Endodermal cell (in vitro differentiated cells): ENCODE measurements around the gene RFTN1. TPM values are rescaled to one million over a fixed set of nuclear protein-coding genes. Genes with fewer than 3 reads are reported as not detected.

Experiments
- DNase-seq: peaks from one replicate; pipeline ENCODE4 v3.0.0-alpha.2; 2017
- H3K27ac ChIP-seq: 2 replicates; pipeline ENCODE4 v1.5.1; 2013; ENCODE audit warnings: mild to moderate bottlenecking, low read depth, low read length, moderate library complexity
- H3K27me3 ChIP-seq: 2 replicates; pipeline ENCODE4 v1.6.1; 2013; ENCODE audit warnings: mild to moderate bottlenecking, low read length, moderate library complexity; ENCODE audit not compliant: insufficient read depth, control insufficient read depth, poor library complexity, severe bottlenecking
- H3K36me3 ChIP-seq: 2 replicates; pipeline ENCODE4 v1.7.0; 2013; ENCODE audit warnings: mild to moderate bottlenecking, low read length, moderate library complexity; ENCODE audit not compliant: control insufficient read depth, insufficient read depth
- H3K4me1 ChIP-seq: one replicate; pipeline ENCODE4 v1.7.0; 2013; ENCODE audit warnings: low read length; ENCODE audit not compliant: control insufficient read depth, insufficient read depth
- H3K4me3 ChIP-seq: 2 replicates; pipeline ENCODE4 v1.5.1; 2013; ENCODE audit warnings: mild to moderate bottlenecking, low read length, moderate library complexity
- H3K9ac ChIP-seq: 2 replicates; pipeline ENCODE4 v1.6.1; 2013; ENCODE audit warnings: mild to moderate bottlenecking, low read length, moderate library complexity; ENCODE audit not compliant: poor library complexity, severe bottlenecking; ENCODE audit errors: extremely low read depth
- H3K9me3 ChIP-seq: 2 replicates; pipeline ENCODE4 v1.6.1; 2013; ENCODE audit warnings: mild to moderate bottlenecking, low read length, moderate library complexity; ENCODE audit not compliant: control insufficient read depth
- H3K27ac Mint-ChIP-seq: 2 replicates; pipeline ENCODE4 v1.8.0; 2020; ENCODE audit warnings: mixed read lengths
- H3K27me3 Mint-ChIP-seq: 2 replicates; pipeline ENCODE4 v1.8.0; 2021; ENCODE audit warnings: mild to moderate bottlenecking, mixed read lengths; ENCODE audit not compliant: insufficient read depth
- H3K36me3 Mint-ChIP-seq: 2 replicates; pipeline ENCODE4 v1.8.0; 2020; ENCODE audit warnings: low read depth, mixed read lengths
- H3K4me1 Mint-ChIP-seq: 2 replicates; pipeline ENCODE4 v1.8.0; 2020; ENCODE audit warnings: mixed read lengths
- H3K4me3 Mint-ChIP-seq: 2 replicates; pipeline ENCODE4 v1.8.0; 2020; ENCODE audit warnings: mild to moderate bottlenecking, moderate library complexity, mixed read lengths
- H3K9me3 Mint-ChIP-seq: 2 replicates; pipeline ENCODE4 v1.8.0; 2020; ENCODE audit warnings: mild to moderate bottlenecking, mixed read lengths
- CTCF ChIP-seq: fragments of 200-600 bp; sonication (generic); conservative IDR thresholded peaks from 2 replicates; pipeline ENCODE4 v1.5.0; 2021; ENCODE audit warnings: antibody characterized with exemption, mild to moderate bottlenecking
- WGBS, 2 experiments: methylation state at CpG; one replicate each; pipeline versions ENCODE4 v1.1.5 to v1.1.7; 2013; ENCODE audit warnings: missing lambda C conversion rate in 2 of 2, mixed read lengths in 1 of 2; ENCODE audit not compliant: insufficient coverage in 1 of 2, insufficient read length in 1 of 2; 5-methylcytosine and 5-hydroxymethylcytosine counted together
- total RNA-seq, 2 donors: library from RNA; stranded (reverse); fragmentation: NEBNext Ultra II Directional in 1 of 2; extraction: Animal tissue kit (Norgen Biotek cat#: 25700) in 1 of 2; gene quantifications; 2 replicates in 1 of 2; 3 replicates in 1 of 2; pipeline ENCODE4 v1.2.1, GENCODE V29; 2021

RFTN1 gene
- total RNA-seq, 2 donors from 2014 or later: 0.80 to 1.1 TPM

GRCh38 chr3:16466822-16467221, 46.7 kb downstream of the RFTN1 start:
- no peak overlapping the region for H3K27ac Mint-ChIP-seq

GRCh38 chr3:16464511-16465148, 48.9 kb downstream of the RFTN1 start:
- Mint-ChIP-seq H3K27me3 (peaks cover 3% of the 10 kb centered on the region), H3K9me3 (no peaks in the 10 kb centered on the region), H3K36me3 (no peaks in the 10 kb centered on the region), H3K4me3 (no peak overlapping the region), H3K27ac (no peak overlapping the region), H3K4me1 (peaks cover 12% of the 10 kb centered on the region)
- TF ChIP-seq CTCF: no peak
- H3K27ac ChIP-seq: no peak overlapping the region
- H3K27me3 ChIP-seq: no peaks in the 10 kb centered on the region
- H3K4me1 ChIP-seq: peaks cover 8% of the 10 kb centered on the region
- no peak for DNase-seq
- H3K9ac ChIP-seq: no peak overlapping the region
- WGBS, 2 experiments: 90 to 92% methylated on average over 2 to 3 of the region's 3 CpGs
- no peak overlapping the region for H3K4me3 ChIP-seq
- no peaks in the 10 kb centered on the region for H3K36me3 ChIP-seq
- no peaks in the 10 kb centered on the region for H3K9me3 ChIP-seq

More at GRCh38 chr3:16466822-16467221, 46.7 kb downstream of the RFTN1 start:
- Mint-ChIP-seq H3K36me3 (no peaks in the 10 kb centered on the region), H3K4me1 (peaks cover 12% of the 10 kb centered on the region), H3K9me3 (peaks cover 1% of the 10 kb centered on the region), H3K4me3 (no peak overlapping the region), H3K27me3 (peaks cover 6% of the 10 kb centered on the region)
- TF ChIP-seq CTCF: no peak
- H3K27me3 ChIP-seq: no peaks in the 10 kb centered on the region
- H3K9ac ChIP-seq: no peak overlapping the region
- DNase-seq: no peak
- no peak overlapping the region for H3K27ac ChIP-seq
- H3K36me3 ChIP-seq: no peaks in the 10 kb centered on the region
- WGBS, 2 experiments: 86 to 89% methylated on average over 4 of the region's 4 CpGs
- H3K4me3 ChIP-seq: no peak overlapping the region
- H3K4me1 ChIP-seq: peaks cover 8% of the 10 kb centered on the region
- peaks cover 15% of the 10 kb centered on the region for H3K9me3 ChIP-seq

GRCh38 chr3:16463914-16464313, 49.6 kb downstream of the RFTN1 start:
- no peak for TF ChIP-seq CTCF
- DNase-seq: no peak
- 89 to 91% methylated on average over 5 of the region's 5 CpGs for WGBS, 2 experiments
- Histone ChIP-seq H3K27ac (no peak overlapping the region), H3K36me3 (no peaks in the 10 kb centered on the region), H3K4me3 (no peak overlapping the region), H3K27me3 (no peaks in the 10 kb centered on the region), H3K4me1 (peaks cover 2% of the 10 kb centered on the region), H3K9me3 (no peaks in the 10 kb centered on the region), H3K9ac (no peak overlapping the region)
- Mint-ChIP-seq H3K9me3 (no peaks in the 10 kb centered on the region), H3K4me1 (peaks cover 12% of the 10 kb centered on the region), H3K4me3 (no peak overlapping the region), H3K27me3 (peaks cover 3% of the 10 kb centered on the region), H3K27ac (no peak overlapping the region), H3K36me3 (no peaks in the 10 kb centered on the region)
